Panc1 (cell line): ENCODE measurements around the gene GNMT.

Source experiments
- POLR2AphosphoS5 ChIP-seq: IDR thresholded peaks from 2 replicates; pipeline ENCODE4 v1.6.1; 2012; ENCODE audit warnings: mild to moderate bottlenecking, low read depth, low read length, moderate library complexity
- SIN3A ChIP-seq: IDR thresholded peaks from 2 replicates; pipeline ENCODE4 v1.6.1; 2012; ENCODE audit warnings: low read depth, mild to moderate bottlenecking, low read length, moderate library complexity, borderline replicate concordance; ENCODE audit not compliant: insufficient read depth
- TF ChIP-seq, protein P1 (sequence below): fragments of 450-650 bp; IDR thresholded peaks from 2 replicates; pipeline ENCODE4 v1.5.1; 2017; ENCODE audit warnings: mild to moderate bottlenecking
- TF ChIP-seq, protein P2 (sequence below), 2 experiments: IDR thresholded peaks; 2 replicates each; pipeline ENCODE4 v1.6.1; 2011 to 2012; ENCODE audit warnings: low read depth in 2 of 2, control low read depth in 1 of 2, low read length in 1 of 2, mild to moderate bottlenecking in 1 of 2, moderate library complexity in 1 of 2; ENCODE audit not compliant: insufficient read depth in 1 of 2

DNA sequence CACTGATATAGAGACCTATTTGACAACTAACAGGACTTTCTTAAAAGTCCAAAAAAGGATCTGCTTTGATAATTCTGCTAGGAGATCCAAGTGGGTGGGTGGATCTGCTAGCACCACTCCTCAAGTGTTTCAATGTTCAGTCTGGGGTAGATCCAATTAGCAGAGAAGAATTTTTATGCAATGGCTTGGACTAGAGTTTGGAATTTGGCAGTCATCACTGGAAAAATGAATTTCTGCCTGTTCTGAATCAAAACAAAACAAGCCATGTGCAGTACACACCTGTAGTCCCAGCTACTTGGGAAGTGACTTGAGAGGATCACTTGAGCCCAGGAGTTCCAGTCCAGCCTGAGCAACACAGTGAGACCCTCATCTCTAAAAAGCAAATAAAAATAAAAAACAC, 12.6 kb upstream of the GNMT start:
- TF ChIP-seq, protein P1, sequence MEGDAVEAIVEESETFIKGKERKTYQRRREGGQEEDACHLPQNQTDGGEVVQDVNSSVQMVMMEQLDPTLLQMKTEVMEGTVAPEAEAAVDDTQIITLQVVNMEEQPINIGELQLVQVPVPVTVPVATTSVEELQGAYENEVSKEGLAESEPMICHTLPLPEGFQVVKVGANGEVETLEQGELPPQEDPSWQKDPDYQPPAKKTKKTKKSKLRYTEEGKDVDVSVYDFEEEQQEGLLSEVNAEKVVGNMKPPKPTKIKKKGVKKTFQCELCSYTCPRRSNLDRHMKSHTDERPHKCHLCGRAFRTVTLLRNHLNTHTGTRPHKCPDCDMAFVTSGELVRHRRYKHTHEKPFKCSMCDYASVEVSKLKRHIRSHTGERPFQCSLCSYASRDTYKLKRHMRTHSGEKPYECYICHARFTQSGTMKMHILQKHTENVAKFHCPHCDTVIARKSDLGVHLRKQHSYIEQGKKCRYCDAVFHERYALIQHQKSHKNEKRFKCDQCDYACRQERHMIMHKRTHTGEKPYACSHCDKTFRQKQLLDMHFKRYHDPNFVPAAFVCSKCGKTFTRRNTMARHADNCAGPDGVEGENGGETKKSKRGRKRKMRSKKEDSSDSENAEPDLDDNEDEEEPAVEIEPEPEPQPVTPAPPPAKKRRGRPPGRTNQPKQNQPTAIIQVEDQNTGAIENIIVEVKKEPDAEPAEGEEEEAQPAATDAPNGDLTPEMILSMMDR = no peak
- no peak for TF ChIP-seq SIN3A
- no peak for TF ChIP-seq POLR2AphosphoS5
- TF ChIP-seq, protein P2, sequence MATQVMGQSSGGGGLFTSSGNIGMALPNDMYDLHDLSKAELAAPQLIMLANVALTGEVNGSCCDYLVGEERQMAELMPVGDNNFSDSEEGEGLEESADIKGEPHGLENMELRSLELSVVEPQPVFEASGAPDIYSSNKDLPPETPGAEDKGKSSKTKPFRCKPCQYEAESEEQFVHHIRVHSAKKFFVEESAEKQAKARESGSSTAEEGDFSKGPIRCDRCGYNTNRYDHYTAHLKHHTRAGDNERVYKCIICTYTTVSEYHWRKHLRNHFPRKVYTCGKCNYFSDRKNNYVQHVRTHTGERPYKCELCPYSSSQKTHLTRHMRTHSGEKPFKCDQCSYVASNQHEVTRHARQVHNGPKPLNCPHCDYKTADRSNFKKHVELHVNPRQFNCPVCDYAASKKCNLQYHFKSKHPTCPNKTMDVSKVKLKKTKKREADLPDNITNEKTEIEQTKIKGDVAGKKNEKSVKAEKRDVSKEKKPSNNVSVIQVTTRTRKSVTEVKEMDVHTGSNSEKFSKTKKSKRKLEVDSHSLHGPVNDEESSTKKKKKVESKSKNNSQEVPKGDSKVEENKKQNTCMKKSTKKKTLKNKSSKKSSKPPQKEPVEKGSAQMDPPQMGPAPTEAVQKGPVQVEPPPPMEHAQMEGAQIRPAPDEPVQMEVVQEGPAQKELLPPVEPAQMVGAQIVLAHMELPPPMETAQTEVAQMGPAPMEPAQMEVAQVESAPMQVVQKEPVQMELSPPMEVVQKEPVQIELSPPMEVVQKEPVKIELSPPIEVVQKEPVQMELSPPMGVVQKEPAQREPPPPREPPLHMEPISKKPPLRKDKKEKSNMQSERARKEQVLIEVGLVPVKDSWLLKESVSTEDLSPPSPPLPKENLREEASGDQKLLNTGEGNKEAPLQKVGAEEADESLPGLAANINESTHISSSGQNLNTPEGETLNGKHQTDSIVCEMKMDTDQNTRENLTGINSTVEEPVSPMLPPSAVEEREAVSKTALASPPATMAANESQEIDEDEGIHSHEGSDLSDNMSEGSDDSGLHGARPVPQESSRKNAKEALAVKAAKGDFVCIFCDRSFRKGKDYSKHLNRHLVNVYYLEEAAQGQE (IDR thresholded peaks at IDR 0.05; ENCODE audit: insufficient read depth in 1 of 2, low read depth in 2 of 2, low read length in 1 of 2) = no peak
